Right lobe of liver (tissue), 6 donors: Measurements from ENCODE around the gene FGFBP1. TPM values are rescaled to one million over a fixed set of nuclear protein-coding genes. Genes with fewer than 3 reads are reported as not detected.

ENCODE experiments used
- ATAC-seq, 4 donors: fragments of 200-7000 bp; cut with Tn5 transposase; one replicate each; pipeline ENCODE4 v1.9.1; 2020; ENCODE audit warnings: mild to moderate bottlenecking in 4 of 4, moderate library complexity in 4 of 4
- DNase-seq, 3 donors: peaks; one replicate each; pipeline ENCODE4 v3.0.0-alpha.2; 2020
- H3K27ac ChIP-seq, 3 donors: fragments of 200-600 bp; one replicate each; pipeline ENCODE4 v1.8.0; 2022
- H3K27me3 ChIP-seq, 2 donors: fragments of 200-600 bp; one replicate each; pipeline ENCODE4 v1.8.0; 2022
- H3K36me3 ChIP-seq, 4 donors: fragments of 200-600 bp; sonication (generic) in 1 of 4; one replicate each; pipeline versions ENCODE4 v1.5.1 to v1.8.0; 2017 to 2022; ENCODE audit warnings: control low read depth in 1 of 4
- H3K4me1 ChIP-seq, 4 donors: fragments of 200-600 bp; sonication (generic) in 1 of 4; one replicate each; pipeline versions ENCODE4 v1.5.1 to v1.8.0; 2017 to 2022; ENCODE audit warnings: control low read depth in 1 of 4
- H3K4me3 ChIP-seq, 3 donors: fragments of 200-600 bp; one replicate each; pipeline ENCODE4 v1.8.0; 2022
- H3K9me3 ChIP-seq, 4 donors: fragments of 200-600 bp; sonication (generic) in 1 of 4; one replicate each; pipeline versions ENCODE4 v1.5.1 to v1.8.0; 2017 to 2022; ENCODE audit warnings: control low read depth in 1 of 4
- CTCF ChIP-seq, 4 donors: fragments of 200-600 bp in 3 of 4; fragments of 450-650 bp in 1 of 4; IDR thresholded peaks; one replicate each; pipeline versions ENCODE4 v1.5.1 to v1.8.0; 2016 to 2022; ENCODE audit warnings: antibody characterized with exemption in 4 of 4, mild to moderate bottlenecking in 2 of 4
- POLR2A ChIP-seq: fragments of 450-650 bp; IDR thresholded peaks from one replicate; pipeline ENCODE4 v1.6.1; 2017; ENCODE audit warnings: antibody characterized with exemption, mild to moderate bottlenecking
- WGBS: methylation state at CpG from one replicate; pipeline ENCODE4 v1.1.6; 2018; ENCODE audit warnings: low coverage, low lambda C conversion rate; ENCODE audit not compliant: insufficient coverage; ENCODE audit errors: missing lambda C conversion rate; 5-methylcytosine and 5-hydroxymethylcytosine counted together
- intact Hi-C, 2 donors: fragments of 100-400 bp; cut with DNase I; formaldehyde crosslinking; loops; one replicate each; pipeline versions ENCODE4 v1.11.2 to v1.14.1; 2022
- total RNA-seq, 6 experiments: library from RNA; depleted of rRNA in 2 of 6; stranded (reverse); fragments of >200 nt in 2 of 6; fragmentation: NEBNext Ultra II Directional in 3 of 6; extraction: Animal tissue kit (Norgen Biotek cat#: 25700) in 3 of 6; gene quantifications; one replicate each; pipeline versions ENCODE4 v1.1.0 to v1.2.4, GENCODE V29; 2016 to 2023
- donor health status: DM: no; HTN: yes; CAD: no.
- donor health status: DM: no; HTN: no; CAD: no.
- donor health status: DM: no; HTN: no; CAD: no.
- donor health status: DM: no; HTN: yes; CAD: no.
- donor health status: DM: no; HTN: yes; CAD: no.

The FGFBP1 gene
- total RNA-seq, 6 experiments from 2014 or later = not detected

- ATAC-seq = no peak
- intact Hi-C loops = no loop called here
- WGBS = 69% methylated on average over 4 of the region's 4 CpGs
Measured at GRCh38 chr4:15890246-15890829, 48.2 kb downstream of the FGFBP1 start.

GRCh38 chr4:15888515-15888914, 50.0 kb downstream of the FGFBP1 start:
- DNase-seq (no peak), ATAC-seq (no peak)
- Histone ChIP-seq H3K4me3 (no peak overlapping the region), H3K4me1 (no peaks in the 10 kb centered on the region), H3K9me3 (no peaks in the 10 kb centered on the region), H3K27ac (no peak overlapping the region), H3K27me3 (no peaks in the 10 kb centered on the region), H3K36me3 (no peaks in the 10 kb centered on the region)
- TF ChIP-seq POLR2A (no peak), CTCF (IDR thresholded peaks at IDR 0.05) (no peak)
- WGBS = 69% methylated on average over 9 of the region's 9 CpGs
- intact Hi-C loops = loop anchor here (10.0 kb wide), 1 partner anchor 66 kb away; no protein-coding TSS in a partner anchor

More at GRCh38 chr4:15890246-15890829, 48.2 kb downstream of the FGFBP1 start:
- Histone ChIP-seq H3K4me3 (no peak overlapping the region), H3K36me3 (no peaks in the 10 kb centered on the region), H3K27ac (no peak overlapping the region), H3K4me1 (no peaks in the 10 kb centered on the region), H3K9me3 (no peaks in the 10 kb centered on the region), H3K27me3 (no peaks in the 10 kb centered on the region)
- TF ChIP-seq CTCF (IDR thresholded peaks at IDR 0.05) (no peak), POLR2A (no peak)
- DNase-seq = no peak

Other genes starting within 250 kb of the FGFBP1 start
- 1 to 10 TPM; 2.7 to 5.3 (median 4.3) TPM for gene BST1, start 235.7 kb downstream of the FGFBP1 start, total RNA-seq
- 1 to 10 TPM in 4 of 6 experiments, under 1 TPM in 2; 0.74 to 8.4 (median 3.3) TPM for gene CD38, start 160.4 kb downstream of the FGFBP1 start, total RNA-seq
- gene FGFBP2, start 24.4 kb upstream of the FGFBP1 start, total RNA-seq = 1 to 10 TPM in 1 of 6 experiments, under 1 TPM in 2, not detected in 3; 0.29 to 1.4 (median 0.92) TPM
- 1 to 10 TPM in 5 of 6 experiments, under 1 TPM in 1; 0.86 to 2.2 (median 1.3) TPM for gene PROM1, start 145.3 kb upstream of the FGFBP1 start, total RNA-seq